ENCODE results near the gene PGLYRP3. TPM values are rescaled to one million over a fixed set of nuclear protein-coding genes. Genes with fewer than 3 reads are reported as not detected.

The PGLYRP3 gene
- total and polyA plus RNA-seq, 7 donors, result not detected

- H3K36me3 ChIP-seq (ENCODE audit: insufficient read depth in 1 of 2, low read depth in 1 of 2), result no peaks in the 10 kb centered on the region
- intact Hi-C loops (cut with DNase I), result no loop called here
- ATAC-seq (no peak), DNase-seq (no peak)
- no peak overlapping the region for H3K4me3 ChIP-seq
- 57 to 64% (median 58%) methylated on average over 8 of the region's 8 CpGs for WGBS, 3 donors
- H3K27me3 ChIP-seq (ENCODE audit: insufficient read depth in 3 of 3, low read length in 2 of 3), result peaks cover 0 to 21% (median 0%) of the 10 kb centered on the region in 3 donors
- no peaks in the 10 kb centered on the region for H3K4me1 ChIP-seq
- H3K9me3 ChIP-seq, result no peaks in the 10 kb centered on the region
- H3K27ac ChIP-seq, result no peak overlapping the region
- TF ChIP-seq, protein P1, sequence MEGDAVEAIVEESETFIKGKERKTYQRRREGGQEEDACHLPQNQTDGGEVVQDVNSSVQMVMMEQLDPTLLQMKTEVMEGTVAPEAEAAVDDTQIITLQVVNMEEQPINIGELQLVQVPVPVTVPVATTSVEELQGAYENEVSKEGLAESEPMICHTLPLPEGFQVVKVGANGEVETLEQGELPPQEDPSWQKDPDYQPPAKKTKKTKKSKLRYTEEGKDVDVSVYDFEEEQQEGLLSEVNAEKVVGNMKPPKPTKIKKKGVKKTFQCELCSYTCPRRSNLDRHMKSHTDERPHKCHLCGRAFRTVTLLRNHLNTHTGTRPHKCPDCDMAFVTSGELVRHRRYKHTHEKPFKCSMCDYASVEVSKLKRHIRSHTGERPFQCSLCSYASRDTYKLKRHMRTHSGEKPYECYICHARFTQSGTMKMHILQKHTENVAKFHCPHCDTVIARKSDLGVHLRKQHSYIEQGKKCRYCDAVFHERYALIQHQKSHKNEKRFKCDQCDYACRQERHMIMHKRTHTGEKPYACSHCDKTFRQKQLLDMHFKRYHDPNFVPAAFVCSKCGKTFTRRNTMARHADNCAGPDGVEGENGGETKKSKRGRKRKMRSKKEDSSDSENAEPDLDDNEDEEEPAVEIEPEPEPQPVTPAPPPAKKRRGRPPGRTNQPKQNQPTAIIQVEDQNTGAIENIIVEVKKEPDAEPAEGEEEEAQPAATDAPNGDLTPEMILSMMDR (IDR thresholded peaks at IDR 0.05), result no peak
Observed at GRCh38 chr1:153337980-153338853, 25.5 kb upstream of the PGLYRP3 start.

GRCh38 chr1:153336650-153337049 is 23.9 kb upstream of the PGLYRP3 start:
- Histone ChIP-seq H3K4me1 (no peaks in the 10 kb centered on the region), H3K27ac (no peak overlapping the region), H3K9me3 (peaks cover 4% of the 10 kb centered on the region), H3K36me3 (ENCODE audit: insufficient read depth in 1 of 2, low read depth in 1 of 2) (no peaks in the 10 kb centered on the region), H3K4me3 (no peak overlapping the region), H3K27me3 (ENCODE audit: insufficient read depth in 3 of 3, low read length in 2 of 3) (peaks cover 0 to 12% (median 0%) of the 10 kb centered on the region in 3 donors)
- intact Hi-C loops (cut with DNase I), result no loop called here
- TF ChIP-seq, protein P1 (IDR thresholded peaks at IDR 0.05), result no peak
- no peak for DNase-seq
- ATAC-seq, result no peak

- H3K4me3 ChIP-seq, result no peak overlapping the region
- no peak for DNase-seq
- peaks cover 0 to 2% (median 0%) of the 10 kb centered on the region in 3 donors for H3K27me3 ChIP-seq (ENCODE audit: insufficient read depth in 3 of 3, low read length in 2 of 3)
- H3K4me1 ChIP-seq, result no peaks in the 10 kb centered on the region
- no peak for ATAC-seq
- intact Hi-C loops (cut with DNase I), result no loop called here
- H3K36me3 ChIP-seq (ENCODE audit: insufficient read depth in 1 of 2, low read depth in 1 of 2), result no peaks in the 10 kb centered on the region
- WGBS, 3 donors, result 86 to 100% (median 88%) methylated on average over 1 of the region's 1 CpG
- TF ChIP-seq, protein P1 (IDR thresholded peaks at IDR 0.05), result no peak
- no peak overlapping the region for H3K27ac ChIP-seq
- peaks cover 6% of the 10 kb centered on the region for H3K9me3 ChIP-seq
Observed at GRCh38 chr1:153333902-153334301, 21.1 kb upstream of the PGLYRP3 start.

- peaks cover 0 to 3% (median 0%) of the 10 kb centered on the region in 3 donors for H3K27me3 ChIP-seq (ENCODE audit: insufficient read depth in 3 of 3, low read length in 2 of 3)
- no peaks in the 10 kb centered on the region for H3K36me3 ChIP-seq (ENCODE audit: insufficient read depth in 1 of 2, low read depth in 1 of 2)
- H3K9me3 ChIP-seq, result peaks cover 20% of the 10 kb centered on the region
- H3K27ac ChIP-seq, result no peak overlapping the region
- DNase-seq (no peak), ATAC-seq (no peak)
- intact Hi-C loops (cut with DNase I), result no loop called here
- no peak overlapping the region for H3K4me3 ChIP-seq
- H3K4me1 ChIP-seq, result no peaks in the 10 kb centered on the region
- TF ChIP-seq, protein P1 (IDR thresholded peaks at IDR 0.05), result no peak
Observed at GRCh38 chr1:153324912-153325311, 12.2 kb upstream of the PGLYRP3 start.
